Suprapubic skin (tissue), 3 donors: ENCODE results near the gene ABHD3.

Source experiments
- CTCF ChIP-seq, 2 donors: fragments of 200-600 bp in 1 of 2; fragments of 450-650 bp in 1 of 2; sonication (generic) in 1 of 2; IDR thresholded peaks; one replicate each; pipeline ENCODE4 v1.5.1; 2016 to 2019; ENCODE audit warnings: antibody characterized with exemption in 2 of 2, mild to moderate bottlenecking in 1 of 2, moderate library complexity in 1 of 2
- EP300 ChIP-seq: sonication (generic); formaldehyde crosslinking; IDR thresholded peaks from one replicate; pipeline ENCODE4 v1.6.1; 2017; ENCODE audit warnings: antibody characterized with exemption
- POLR2A ChIP-seq, 2 donors: fragments of 450-650 bp; IDR thresholded peaks; one replicate each; pipeline ENCODE4 v1.6.1; 2017; ENCODE audit warnings: antibody characterized with exemption in 2 of 2, mild to moderate bottlenecking in 2 of 2, moderate library complexity in 2 of 2

GRCh38 chr18:21747764-21748693, 43.5 kb upstream of the ABHD3 start:
- TF ChIP-seq CTCF (IDR thresholded peaks at IDR 0.05), result no peak
- TF ChIP-seq EP300, result no peak
- TF ChIP-seq POLR2A (IDR thresholded peaks at IDR 0.05), result no peak
